COR-L47 (cell line): ENCODE measurements around the gene MDC1.
"Not testable (repeated sequence)": the region's sequence is repeated elsewhere in the genome, so short reads cannot be mapped to it uniquely, and the experiment has no call there.

Experiments used
- DNase-seq: peaks from one replicate; lab custom pipeline; 2025; lab: John Stamatoyannopoulos, UW

MDC1 gene

GRCh38 chr6:30717129-30717844, at the start of gene MDC1:
Gene MDC1 (minus strand): TSS chr6:30717281. CDS start chr6:30715175, 2,106 bp downstream.
- peak; percentile 100 for DNase-seq

GRCh38 chr6:30766461-30767157, 49.5 kb upstream of the MDC1 start:
- DNase-seq: no peak

GRCh38 chr6:30765495-30765894, 48.4 kb upstream of the MDC1 start:
- not testable (repeated sequence) for DNase-seq

GRCh38 chr6:30764490-30765043, 47.5 kb upstream of the MDC1 start:
- DNase-seq: not testable (repeated sequence)

- DNase-seq: peak; percentile 72
These were observed 46.8 kb upstream of the MDC1 start for GRCh38 chr6:30763618-30764489.

- no peak for DNase-seq
These were observed 46.1 kb upstream of the MDC1 start for GRCh38 chr6:30763155-30763617.

- no peak for DNase-seq
These were observed 44.8 kb upstream of the MDC1 start for GRCh38 chr6:30761791-30762429.

GRCh38 chr6:30760549-30760948, 43.5 kb upstream of the MDC1 start:
- no peak for DNase-seq

GRCh38 chr6:30759575-30760239, 42.6 kb upstream of the MDC1 start:
- no peak for DNase-seq

GRCh38 chr6:30757261-30757904, 40.3 kb upstream of the MDC1 start:
- no peak for DNase-seq

- not testable (repeated sequence) for DNase-seq
These were observed 39.4 kb upstream of the MDC1 start for GRCh38 chr6:30756405-30757003.

GRCh38 chr6:30754631-30755030, 37.5 kb upstream of the MDC1 start:
- no peak for DNase-seq

GRCh38 chr6:30752157-30752927, 35.3 kb upstream of the MDC1 start:
- DNase-seq: no peak

GRCh38 chr6:30750379-30750668, 33.2 kb upstream of the MDC1 start:
- no peak for DNase-seq

GRCh38 chr6:30749554-30750378, 32.7 kb upstream of the MDC1 start:
- no peak for DNase-seq

- DNase-seq: no peak
These were observed 31.9 kb upstream of the MDC1 start for GRCh38 chr6:30748851-30749540.

- DNase-seq: no peak
These were observed 31.1 kb upstream of the MDC1 start for GRCh38 chr6:30747902-30748769.
